PC-9 (cell line): ENCODE results near the gene MCC. TPM values are rescaled to one million over a fixed set of nuclear protein-coding genes. Genes with fewer than 3 reads are reported as not detected.

Experiments
- BruUV-seq: library from RNA; stranded (reverse); fragments of 400-500 nt; replicated peaks from 2 replicates; lab custom pipeline; 2021; lab: Mats Ljungman, UMichigan
- CTCF ChIA-PET: fragments of 300-600 bp; sonication (Branson Sonifier 250); formaldehyde crosslinking; loops from one replicate; lab custom pipeline; 2022; ENCODE audit warnings: antibody characterized with exemption; lab: Charles Lee
- POLR2A ChIA-PET: fragments of 300-600 bp; sonication (Branson Sonifier 250); formaldehyde crosslinking; loops from one replicate; lab custom pipeline; 2022; ENCODE audit warnings: antibody characterized with exemption; ENCODE audit not compliant: unreplicated experiment; lab: Charles Lee
- DNase-seq, 2 experiments: peaks; one replicate each; pipeline versions ENCODE4 v3.0.0 to v3.0.0-alpha.2; 2015 to 2022; ENCODE audit warnings: mixed read lengths in 1 of 2
- H2AFZ ChIP-seq: fragments of 200-600 bp; sonication (generic); 2 replicates; pipeline ENCODE4 v1.8.1; 2017; ENCODE audit warnings: antibody characterized with exemption
- H3F3A ChIP-seq: fragments of 200-600 bp; sonication (generic); 2 replicates; pipeline ENCODE4 v1.8.1; 2017; ENCODE audit warnings: antibody characterized with exemption, mild to moderate bottlenecking, low read depth; ENCODE audit not compliant: insufficient read depth
- H3K27ac ChIP-seq: fragments of 200-600 bp; sonication (generic); 2 replicates; pipeline ENCODE4 v1.6.1; 2016; ENCODE audit warnings: mixed run types
- H3K27me3 ChIP-seq: fragments of 200-600 bp; sonication (generic); 2 replicates; pipeline ENCODE4 v1.6.1; 2016; ENCODE audit warnings: low read depth, mixed run types; ENCODE audit not compliant: insufficient read depth
- H3K36me3 ChIP-seq: fragments of 200-600 bp; sonication (generic); 2 replicates; pipeline ENCODE4 v1.6.1; 2016; ENCODE audit warnings: low read depth, mixed run types
- H3K4me1 ChIP-seq: fragments of 200-600 bp; sonication (generic); replicated peaks from 2 replicates; pipeline ENCODE4 v1.6.1; 2016; ENCODE audit warnings: mixed run types; ENCODE audit not compliant: insufficient read depth
- H3K4me2 ChIP-seq: fragments of 200-600 bp; sonication (generic); 2 replicates; pipeline ENCODE4 v1.6.1; 2017; ENCODE audit warnings: mixed run types
- H3K4me3 ChIP-seq: fragments of 200-600 bp; sonication (generic); 2 replicates; pipeline ENCODE4 v1.6.1; 2016; ENCODE audit warnings: mixed run types
- H3K79me2 ChIP-seq: fragments of 200-600 bp; sonication (generic); 2 replicates; pipeline ENCODE4 v1.6.1; 2017; ENCODE audit warnings: low read depth, mixed run types
- H3K9me2 ChIP-seq: fragments of 200-600 bp; sonication (generic); 2 replicates; pipeline ENCODE4 v1.8.1; 2017; ENCODE audit warnings: mild to moderate bottlenecking; ENCODE audit not compliant: insufficient read depth
- H3K9me3 ChIP-seq: fragments of 200-600 bp; sonication (generic); 2 replicates; pipeline ENCODE4 v1.8.1; 2016; ENCODE audit warnings: low read depth; ENCODE audit not compliant: insufficient read depth
- H4K20me1 ChIP-seq: fragments of 200-600 bp; sonication (generic); 2 replicates; pipeline ENCODE4 v1.8.1; 2017; ENCODE audit not compliant: insufficient read depth
- EZH2 ChIP-seq: fragments of 200-600 bp; sonication (generic); IDR thresholded peaks from 2 replicates; pipeline ENCODE4 v1.8.0; 2017; ENCODE audit warnings: antibody characterized with exemption, low read depth
- intact Hi-C: fragments of 100-400 bp; cut with micrococcal nuclease; formaldehyde crosslinking; loops from one replicate; pipeline ENCODE4 v1.10.0; 2022; ENCODE audit not compliant: unreplicated experiment
- total RNA-seq: library from RNA; stranded (reverse); gene quantifications from 2 replicates; pipeline ENCODE4 v1.2.3, GENCODE V29; 2021
- TF ChIP-seq, protein P1 (sequence below): fragments of 200-600 bp; sonication (generic); conservative IDR thresholded peaks from 2 replicates; pipeline ENCODE4 v1.6.1; 2017; ENCODE audit warnings: mixed run types, antibody characterized with exemption, mild to moderate bottlenecking, moderate library complexity

Gene MCC
- total RNA-seq, 1 experiment from 2014 or later = 2.5 TPM

DNA sequence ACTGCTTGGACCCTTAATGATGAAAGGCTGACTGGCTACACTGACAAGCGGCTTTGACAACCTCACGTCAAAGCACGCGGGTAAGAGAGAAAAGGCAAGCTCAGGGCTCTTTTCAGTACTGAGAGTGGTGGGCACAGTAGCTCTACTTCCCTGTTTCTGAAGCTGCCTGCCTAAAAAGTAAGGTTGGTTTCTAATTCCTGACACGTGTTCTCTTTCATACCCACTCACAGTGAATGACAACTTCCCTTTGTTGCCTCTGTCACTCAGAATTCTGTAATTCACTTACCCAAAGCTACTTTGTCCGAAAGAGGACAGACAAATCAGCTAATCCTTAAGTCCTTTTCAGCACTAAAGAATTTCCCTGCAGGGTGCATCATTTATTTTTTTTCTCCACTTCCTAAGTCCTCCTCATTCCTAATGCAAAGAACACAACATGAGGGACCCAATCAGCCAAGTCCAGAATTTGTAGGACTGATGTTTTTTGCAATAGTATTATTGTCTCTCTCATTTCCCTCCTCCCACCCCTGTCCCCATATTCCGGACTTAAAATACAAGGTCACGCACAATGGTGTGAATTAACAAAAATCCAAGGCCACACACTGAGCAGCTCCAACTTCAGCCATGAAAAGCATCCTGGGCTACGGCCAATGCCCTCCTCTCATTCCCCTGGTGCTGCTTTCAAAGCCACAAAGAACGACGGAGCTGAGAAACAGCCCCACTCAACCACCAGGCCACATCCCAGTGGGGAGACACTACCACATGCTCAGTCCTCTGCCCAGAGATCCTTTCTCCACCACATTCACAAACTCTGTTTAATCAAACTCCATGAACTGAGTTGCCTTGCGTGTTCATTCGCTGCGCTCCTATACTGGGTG, 274.5 kb downstream of the MCC start:
- intact Hi-C loops = no loop called here
- Histone ChIP-seq H3K9me3 (no peaks in the 10 kb centered on the region), H2AFZ (no peak overlapping the region), H4K20me1 (no peaks in the 10 kb centered on the region), H3K27ac (no peak overlapping the region), H3F3A (no peaks in the 10 kb centered on the region), H3K4me3 (no peak overlapping the region), H3K79me2 (no peaks in the 10 kb centered on the region), H3K4me2 (no peak overlapping the region), H3K9me2 (no peaks in the 10 kb centered on the region), H3K27me3 (no peaks in the 10 kb centered on the region), H3K4me1 (no peaks in the 10 kb centered on the region), H3K36me3 (no peaks in the 10 kb centered on the region)
- ChIA-PET POLR2A (no interaction called here), CTCF (no interaction called here)
- no peak for DNase-seq
- BruUV-seq = no TSS peak
- TF ChIP-seq, protein P1, sequence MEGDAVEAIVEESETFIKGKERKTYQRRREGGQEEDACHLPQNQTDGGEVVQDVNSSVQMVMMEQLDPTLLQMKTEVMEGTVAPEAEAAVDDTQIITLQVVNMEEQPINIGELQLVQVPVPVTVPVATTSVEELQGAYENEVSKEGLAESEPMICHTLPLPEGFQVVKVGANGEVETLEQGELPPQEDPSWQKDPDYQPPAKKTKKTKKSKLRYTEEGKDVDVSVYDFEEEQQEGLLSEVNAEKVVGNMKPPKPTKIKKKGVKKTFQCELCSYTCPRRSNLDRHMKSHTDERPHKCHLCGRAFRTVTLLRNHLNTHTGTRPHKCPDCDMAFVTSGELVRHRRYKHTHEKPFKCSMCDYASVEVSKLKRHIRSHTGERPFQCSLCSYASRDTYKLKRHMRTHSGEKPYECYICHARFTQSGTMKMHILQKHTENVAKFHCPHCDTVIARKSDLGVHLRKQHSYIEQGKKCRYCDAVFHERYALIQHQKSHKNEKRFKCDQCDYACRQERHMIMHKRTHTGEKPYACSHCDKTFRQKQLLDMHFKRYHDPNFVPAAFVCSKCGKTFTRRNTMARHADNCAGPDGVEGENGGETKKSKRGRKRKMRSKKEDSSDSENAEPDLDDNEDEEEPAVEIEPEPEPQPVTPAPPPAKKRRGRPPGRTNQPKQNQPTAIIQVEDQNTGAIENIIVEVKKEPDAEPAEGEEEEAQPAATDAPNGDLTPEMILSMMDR = no peak
- TF ChIP-seq EZH2 = no peak

DNA sequence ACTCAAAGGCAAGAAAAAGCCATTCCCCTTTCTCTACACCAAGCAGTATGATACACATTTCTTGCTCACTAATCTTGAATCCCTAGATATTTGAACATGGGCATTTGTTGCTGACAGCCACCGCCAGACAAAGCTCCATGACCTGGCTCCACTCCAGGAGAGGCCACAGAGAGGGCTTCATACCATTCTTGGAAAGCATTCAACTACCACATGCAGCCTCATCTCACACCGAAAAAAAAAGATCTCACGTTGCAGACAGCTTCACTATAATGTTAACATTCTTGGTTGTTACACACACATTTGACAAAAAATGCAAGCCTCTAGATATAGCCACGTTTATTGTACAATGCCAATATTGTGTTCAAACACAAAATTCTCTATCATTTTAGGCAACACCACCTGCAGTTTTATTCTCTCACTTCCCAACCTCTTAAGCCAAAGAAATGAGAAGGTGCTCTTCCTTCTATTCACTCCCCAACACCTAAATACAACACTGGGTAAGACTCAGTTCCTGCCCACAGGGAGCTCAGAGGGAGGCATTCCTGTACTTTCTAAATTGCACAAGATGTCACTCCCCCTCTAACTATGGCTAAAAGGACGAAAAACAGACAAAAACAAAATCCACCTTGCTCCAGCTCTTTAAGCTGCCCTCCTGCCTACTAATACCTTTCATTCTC, 275.9 kb downstream of the MCC start:
- Histone ChIP-seq H3K4me3 (no peak overlapping the region), H3K27me3 (no peaks in the 10 kb centered on the region), H4K20me1 (no peaks in the 10 kb centered on the region), H3K9me2 (no peaks in the 10 kb centered on the region), H3K4me2 (no peak overlapping the region), H3K79me2 (no peaks in the 10 kb centered on the region), H2AFZ (no peak overlapping the region), H3K36me3 (no peaks in the 10 kb centered on the region), H3F3A (no peaks in the 10 kb centered on the region), H3K4me1 (no peaks in the 10 kb centered on the region), H3K9me3 (no peaks in the 10 kb centered on the region), H3K27ac (no peak overlapping the region)
- peak in 1 of 2 experiments; percentile 3 for DNase-seq
- CTCF ChIA-PET = interaction anchor here (0.5 kb wide), 1 partner anchor 14 kb away, joined by 3 read pairs; no protein-coding TSS in a partner anchor
- TF ChIP-seq, protein P1 = no peak
- TF ChIP-seq EZH2 = no peak
- POLR2A ChIA-PET = no interaction called here
- no TSS peak for BruUV-seq
- intact Hi-C loops = no loop called here

DNA sequence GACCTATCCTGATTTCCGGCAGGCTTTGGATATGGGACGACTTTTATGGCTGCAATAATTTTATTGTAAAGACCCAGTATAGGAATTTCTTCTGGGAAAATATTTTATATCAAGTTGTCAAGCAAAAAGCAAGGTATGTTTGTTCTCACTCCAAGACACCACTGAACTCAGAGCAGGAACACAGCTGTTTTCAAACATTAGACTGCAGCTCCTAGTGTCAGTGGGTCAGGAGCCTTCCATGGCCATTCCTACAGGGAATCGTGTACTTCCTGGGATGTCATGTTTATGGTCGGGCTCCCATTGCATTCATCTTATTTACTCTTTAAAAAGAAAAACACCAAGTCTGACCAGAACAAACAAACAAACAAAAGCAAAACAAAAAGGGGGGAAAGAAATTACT, 278.8 kb downstream of the MCC start:
- no peak overlapping the region for H2AFZ ChIP-seq
- H3K27ac ChIP-seq = no peak overlapping the region
- H3F3A ChIP-seq = no peaks in the 10 kb centered on the region
- no peak overlapping the region for H3K4me3 ChIP-seq
- CTCF ChIA-PET = no interaction called here
- POLR2A ChIA-PET = no interaction called here
- no peaks in the 10 kb centered on the region for H4K20me1 ChIP-seq
- no peaks in the 10 kb centered on the region for H3K9me3 ChIP-seq
- TF ChIP-seq, protein P1 = no peak
- TF ChIP-seq EZH2 = no peak
- H3K27me3 ChIP-seq = no peaks in the 10 kb centered on the region
- no peaks in the 10 kb centered on the region for H3K9me2 ChIP-seq
- H3K36me3 ChIP-seq = no peaks in the 10 kb centered on the region
- intact Hi-C loops = no loop called here
- H3K4me1 ChIP-seq = 0 out of 2 replicates have a peak, but pooled peaks cover 12% of the 10 kb centered on the region
- no peaks in the 10 kb centered on the region for H3K79me2 ChIP-seq
- BruUV-seq = no TSS peak
- H3K4me2 ChIP-seq = no peak overlapping the region
- DNase-seq = no peak
